Fibroblast of gingiva (primary cell): Measurements from ENCODE around the gene DDIAS.
"Not testable (repeated sequence)": the region's sequence is repeated elsewhere in the genome, so short reads cannot be mapped to it uniquely, and the experiment has no call there.

Experiments used
- DNase-seq: peaks from one replicate; pipeline ENCODE4 v3.0.0-alpha.2; 2011; ENCODE audit warnings: low read depth

DDIAS gene

DNA sequence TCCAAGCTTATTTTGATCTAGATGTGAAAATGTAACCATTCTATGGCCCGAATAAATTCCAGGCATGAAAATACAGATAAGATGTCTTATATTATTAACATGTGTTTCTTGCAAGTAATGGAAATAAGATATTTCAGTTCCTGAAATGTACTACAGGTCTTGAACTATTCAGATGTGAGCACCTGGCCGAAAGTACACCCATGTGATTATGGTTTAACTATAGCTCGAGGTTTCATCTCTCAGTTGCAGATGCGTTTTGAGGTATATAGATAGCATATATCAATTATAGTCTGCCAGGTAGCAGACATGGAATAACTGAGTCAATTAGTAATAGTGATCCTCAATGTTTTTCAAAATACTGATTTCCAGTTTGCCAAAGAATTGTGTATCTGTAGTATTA, 68.3 kb downstream of the DDIAS start:
- no peak for DNase-seq

DNA sequence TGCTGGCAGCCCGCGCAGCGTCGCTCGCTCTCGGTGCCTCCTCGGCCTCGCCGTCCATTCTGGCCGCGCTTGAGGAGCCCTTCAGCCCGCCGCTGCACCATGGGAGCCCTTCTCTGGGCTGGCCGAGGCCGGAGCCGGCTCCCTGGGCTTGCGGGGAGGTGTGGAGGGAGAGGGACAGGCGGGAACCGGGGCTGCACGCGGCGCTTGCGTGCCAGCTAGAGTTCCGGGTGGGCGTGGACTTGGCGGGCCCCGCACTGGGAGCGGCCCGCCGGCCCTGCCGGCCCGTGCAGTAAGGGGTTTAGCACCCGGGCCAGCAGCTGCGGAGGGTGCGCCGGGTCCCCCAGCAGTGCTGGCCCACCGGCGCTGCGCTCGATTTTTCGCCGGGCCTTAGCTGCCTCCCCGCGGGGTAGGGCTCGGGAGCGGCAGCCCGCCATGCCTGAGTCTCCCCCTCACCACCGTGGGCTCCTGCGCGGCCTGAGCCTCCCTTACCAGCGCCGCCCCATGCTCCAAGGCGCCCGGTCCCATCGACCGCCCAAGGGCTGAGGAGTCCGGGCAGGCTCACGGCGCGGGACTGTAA, 69.1 kb downstream of the DDIAS start:
- not testable (repeated sequence) for DNase-seq

DNA sequence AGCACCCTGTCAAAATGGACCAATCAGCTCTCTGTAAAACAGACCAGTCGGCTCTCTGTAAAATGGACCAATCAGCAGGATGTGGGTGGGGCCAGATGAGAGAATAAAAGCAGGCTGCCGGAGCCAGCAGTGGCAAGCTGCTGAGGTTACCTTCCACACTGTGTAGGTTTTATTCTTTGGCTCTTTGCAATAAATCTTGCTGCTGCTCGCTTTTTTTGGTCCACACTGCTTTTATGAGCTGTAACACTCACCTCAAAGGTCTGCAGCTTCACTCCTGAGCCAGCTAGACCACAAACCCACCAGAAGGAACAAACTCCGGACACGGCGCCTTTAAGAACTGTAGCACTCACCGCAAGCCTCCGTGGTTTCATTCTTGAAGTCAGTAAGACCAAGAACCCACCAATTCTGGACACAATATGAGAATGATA, 70.0 kb downstream of the DDIAS start:
- DNase-seq, result not testable (repeated sequence)

DNA sequence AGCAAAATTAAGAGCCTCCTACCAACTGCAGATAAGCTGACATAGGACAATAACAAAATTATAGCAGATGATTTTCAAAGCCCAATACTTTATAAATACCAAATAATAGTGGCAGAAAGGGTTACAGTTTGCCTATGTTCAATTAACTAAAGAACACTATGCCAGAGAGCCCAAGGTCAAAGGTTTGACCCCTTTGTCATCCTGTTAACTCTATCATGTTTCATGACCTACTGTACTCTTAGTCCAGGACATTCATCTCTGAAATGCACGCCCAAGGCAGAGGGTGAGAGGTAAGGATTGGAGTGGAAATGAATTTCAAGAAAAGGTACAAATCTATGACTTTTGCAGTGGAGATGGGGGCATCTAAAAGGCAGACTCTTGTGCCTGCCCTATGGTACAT, 70.6 kb downstream of the DDIAS start:
- DNase-seq, result no peak

DNA sequence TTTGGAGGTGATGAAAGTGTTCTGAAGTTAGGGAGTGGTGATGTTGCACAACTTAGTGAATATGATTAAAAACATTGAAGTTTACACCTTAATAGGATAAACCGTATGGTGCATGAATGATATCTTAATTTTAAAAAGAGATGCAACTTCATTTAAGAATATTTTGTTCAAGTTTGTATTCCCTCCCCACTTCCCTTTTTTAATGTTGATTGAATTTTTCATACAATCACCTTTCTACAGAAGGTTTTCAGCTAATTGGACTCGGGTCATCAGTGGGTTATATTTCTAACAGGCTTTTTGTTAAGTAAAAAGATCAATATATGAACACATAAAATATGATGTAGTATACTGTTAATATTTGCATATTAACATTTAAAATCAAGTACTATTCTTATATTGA, 72.6 kb downstream of the DDIAS start:
- DNase-seq, result no peak

DNA sequence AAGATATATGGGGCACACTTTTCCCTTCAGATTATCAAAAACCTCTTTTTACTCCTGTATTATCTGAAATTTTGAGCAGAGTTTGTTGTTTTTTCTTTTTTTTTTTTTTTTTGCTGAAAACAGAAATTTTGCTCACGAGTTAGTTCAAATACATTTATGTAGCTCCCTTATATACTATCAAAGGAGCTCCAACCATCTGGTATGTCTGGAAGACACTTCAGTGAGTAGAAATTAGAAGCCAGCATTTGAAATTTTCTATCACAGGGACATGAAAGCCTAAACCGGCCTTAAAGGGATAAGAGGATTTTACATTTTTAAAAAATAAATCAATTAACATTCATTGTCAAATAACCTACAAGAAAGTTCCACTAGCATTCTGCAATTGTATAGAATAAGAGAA, 73.3 kb downstream of the DDIAS start:
- no peak for DNase-seq

DNA sequence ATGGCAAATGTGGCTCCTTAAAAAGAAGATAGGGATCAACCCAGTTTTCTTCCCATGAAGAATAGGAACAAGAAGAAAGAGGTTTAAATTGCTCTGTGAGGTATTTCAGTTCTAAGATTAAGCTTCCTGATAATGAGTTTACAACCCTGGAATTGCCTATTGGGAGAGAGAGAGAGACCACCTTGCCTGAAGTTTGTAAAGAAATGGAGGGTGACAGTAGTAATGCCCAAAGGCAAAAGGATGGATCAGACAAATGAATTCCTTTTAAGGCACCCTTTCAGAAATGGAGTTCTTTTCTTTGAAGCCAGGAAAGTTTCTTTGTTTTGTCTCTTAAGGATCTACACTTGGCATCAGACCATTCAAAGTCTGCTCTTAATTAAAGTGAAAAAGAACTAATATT, 74.3 kb downstream of the DDIAS start:
- DNase-seq, result no peak

DNA sequence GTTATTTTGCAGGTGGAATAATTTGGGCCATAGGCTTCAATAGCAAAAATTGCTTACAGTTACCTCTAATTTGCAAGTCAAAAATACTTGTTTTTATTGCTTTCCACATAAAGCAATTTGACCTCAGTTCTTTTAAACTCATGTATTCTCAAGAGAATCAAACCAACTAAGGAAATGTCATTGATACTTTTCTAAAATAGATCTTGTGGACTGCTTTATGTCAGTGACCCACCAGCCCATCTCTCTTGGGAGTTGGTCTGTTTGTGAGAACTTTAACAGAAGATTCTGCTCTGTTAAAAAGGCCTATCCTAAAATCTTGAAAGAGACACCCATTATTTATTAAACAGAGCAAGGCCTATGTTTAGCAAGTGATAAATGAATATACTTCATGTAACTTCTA, 75.2 kb downstream of the DDIAS start:
- DNase-seq, result no peak

DNA sequence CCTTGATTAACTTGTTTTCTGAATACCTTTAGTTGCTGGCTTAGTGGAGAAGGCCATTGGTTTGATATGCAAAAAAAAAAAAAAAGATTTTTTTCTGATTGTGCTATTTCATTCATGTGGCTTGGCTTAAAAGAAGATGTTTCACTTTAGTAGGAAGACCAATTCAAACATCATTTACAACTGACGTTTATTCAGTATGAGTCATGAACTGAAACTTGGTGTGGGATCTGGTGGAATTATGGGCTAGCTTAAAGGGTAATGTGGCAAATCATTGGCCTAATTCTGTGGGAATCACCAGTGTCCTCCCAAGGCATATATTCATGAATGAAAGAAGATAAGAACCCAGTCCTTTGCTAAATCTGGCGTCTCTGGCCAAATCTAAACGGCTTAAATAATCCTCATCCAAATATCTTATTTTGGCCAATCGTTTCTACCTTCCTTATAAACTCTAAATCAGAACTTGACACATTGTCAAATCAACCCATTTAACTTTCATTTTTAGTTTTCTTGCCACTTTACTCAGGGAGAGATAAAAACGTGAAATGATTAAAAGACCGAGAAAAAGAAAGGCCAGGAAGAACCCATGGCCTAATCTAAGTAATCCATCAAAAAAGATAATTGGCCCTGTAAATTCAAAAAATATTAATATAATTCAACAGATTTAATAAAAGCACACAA, 77.0 kb downstream of the DDIAS start:
- DNase-seq, result peak; percentile 59

DNA sequence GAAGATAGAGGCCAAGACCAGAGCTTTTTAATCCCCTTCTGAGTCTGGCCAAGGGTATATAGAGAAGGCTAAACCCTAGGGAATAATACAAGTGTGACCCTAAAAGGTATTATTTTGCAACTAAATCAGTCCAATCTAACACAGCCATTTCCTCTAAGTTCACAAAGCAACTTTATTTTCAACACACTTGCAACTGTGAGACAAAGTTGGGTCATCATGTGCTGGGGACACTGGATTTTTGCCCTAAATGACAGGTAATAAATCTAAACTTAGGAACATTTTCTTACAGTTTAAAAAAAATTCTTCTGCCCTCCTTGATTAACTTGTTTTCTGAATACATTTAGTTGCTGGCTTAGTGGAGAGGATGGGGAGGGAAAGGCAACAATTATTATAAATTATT, 78.3 kb downstream of the DDIAS start:
- no peak for DNase-seq

DNA sequence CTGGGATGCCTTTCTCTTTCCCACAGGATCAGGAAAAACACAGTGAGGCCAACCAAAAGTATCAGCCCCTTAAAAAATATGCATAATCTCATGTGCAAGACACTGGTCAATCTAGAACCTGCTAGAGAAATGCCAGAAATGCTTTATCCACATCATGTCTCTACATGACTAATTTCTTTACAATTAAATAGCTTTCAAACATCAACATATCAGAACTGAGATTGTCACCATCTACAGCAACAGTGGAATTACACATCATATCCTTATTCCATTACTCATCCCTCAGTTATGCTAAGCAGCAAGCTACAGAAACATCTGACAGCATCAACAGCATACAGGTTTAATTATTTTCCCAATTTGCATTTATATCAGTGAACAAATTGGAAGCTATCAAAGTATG, 78.8 kb downstream of the DDIAS start:
- peak; percentile 56 for DNase-seq

DNA sequence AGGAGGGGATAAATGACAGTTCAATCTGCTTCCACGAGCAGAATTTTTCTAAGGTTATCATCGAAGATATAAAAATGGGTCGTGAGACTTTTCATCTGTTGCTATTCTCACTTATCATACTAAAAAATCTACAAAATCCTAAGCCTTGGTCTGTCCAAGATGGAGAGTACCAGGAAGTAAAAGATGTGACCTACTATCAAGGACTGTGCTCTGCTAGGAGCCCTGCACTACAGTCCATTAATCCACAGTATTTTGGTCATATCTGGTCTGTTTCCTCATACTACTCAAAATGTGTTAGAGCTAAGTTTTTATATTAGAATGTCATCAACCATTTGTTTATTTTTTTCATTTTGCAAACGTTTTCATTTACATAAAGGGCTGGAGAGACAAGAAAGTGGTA, 79.4 kb downstream of the DDIAS start:
- no peak for DNase-seq

DNA sequence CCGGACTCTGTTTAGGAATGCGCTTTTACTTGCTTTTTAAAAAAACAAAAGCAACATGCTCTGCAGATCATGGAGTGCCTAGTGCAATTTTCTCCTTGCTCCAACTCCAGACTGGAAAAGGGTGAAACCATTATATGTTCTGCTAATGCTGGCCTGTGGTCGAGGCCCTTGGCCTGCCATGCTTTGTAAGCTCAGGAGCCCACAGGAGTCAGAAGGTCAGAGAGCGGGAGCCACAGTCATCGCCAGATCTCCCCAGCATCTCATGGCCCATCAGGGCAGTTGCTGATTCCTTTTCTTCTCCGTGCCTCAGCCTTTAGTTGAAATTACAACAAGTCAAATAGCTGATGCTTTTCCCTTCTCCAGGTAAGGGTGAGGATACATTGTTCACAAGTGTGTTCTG, 80.3 kb downstream of the DDIAS start:
- no peak for DNase-seq
